ENCODE data around the gene GALNT12.

The GALNT12 gene

DNA sequence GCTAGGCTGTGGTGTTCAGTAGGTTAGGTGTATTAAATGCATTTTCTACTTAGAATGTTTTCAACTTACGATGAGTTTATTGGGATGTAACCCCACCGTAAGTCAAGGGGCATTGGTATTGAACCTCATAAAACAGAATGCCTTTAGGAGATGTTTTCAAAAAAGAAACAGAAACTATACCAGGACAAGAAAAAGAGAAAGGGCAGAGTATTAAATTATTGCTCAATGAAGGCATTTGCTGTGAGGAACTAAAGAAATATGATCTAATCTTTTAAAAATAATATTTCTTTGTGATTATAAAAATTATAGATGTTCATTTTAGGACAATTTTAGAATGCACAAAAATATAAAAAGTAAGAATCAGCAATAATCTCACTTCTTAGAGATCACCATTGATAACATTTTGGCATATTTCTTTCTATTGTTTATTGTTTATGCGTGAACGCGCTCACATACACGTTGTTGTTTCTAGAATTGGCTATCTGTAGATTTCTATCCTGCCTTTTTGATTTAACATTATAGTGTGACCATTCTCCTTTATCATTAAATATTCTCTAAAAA is 8.0 kb downstream of the GALNT12 start:
- POLR2A ChIA-PET = no interaction called here
- CTCF ChIA-PET = interaction anchor here (1.0 kb wide), 1 partner anchor 10 kb away, joined by 4 read pairs; no protein-coding TSS in a partner anchor
- TF ChIP-seq, protein P1, sequence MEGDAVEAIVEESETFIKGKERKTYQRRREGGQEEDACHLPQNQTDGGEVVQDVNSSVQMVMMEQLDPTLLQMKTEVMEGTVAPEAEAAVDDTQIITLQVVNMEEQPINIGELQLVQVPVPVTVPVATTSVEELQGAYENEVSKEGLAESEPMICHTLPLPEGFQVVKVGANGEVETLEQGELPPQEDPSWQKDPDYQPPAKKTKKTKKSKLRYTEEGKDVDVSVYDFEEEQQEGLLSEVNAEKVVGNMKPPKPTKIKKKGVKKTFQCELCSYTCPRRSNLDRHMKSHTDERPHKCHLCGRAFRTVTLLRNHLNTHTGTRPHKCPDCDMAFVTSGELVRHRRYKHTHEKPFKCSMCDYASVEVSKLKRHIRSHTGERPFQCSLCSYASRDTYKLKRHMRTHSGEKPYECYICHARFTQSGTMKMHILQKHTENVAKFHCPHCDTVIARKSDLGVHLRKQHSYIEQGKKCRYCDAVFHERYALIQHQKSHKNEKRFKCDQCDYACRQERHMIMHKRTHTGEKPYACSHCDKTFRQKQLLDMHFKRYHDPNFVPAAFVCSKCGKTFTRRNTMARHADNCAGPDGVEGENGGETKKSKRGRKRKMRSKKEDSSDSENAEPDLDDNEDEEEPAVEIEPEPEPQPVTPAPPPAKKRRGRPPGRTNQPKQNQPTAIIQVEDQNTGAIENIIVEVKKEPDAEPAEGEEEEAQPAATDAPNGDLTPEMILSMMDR (IDR thresholded peaks at IDR 0.05; ENCODE audit: control extremely low read depth, extremely low read depth, low read depth, missing control alignments) = no peak
- DNase-seq (ENCODE audit: extremely low spot score) = no peak

DNA sequence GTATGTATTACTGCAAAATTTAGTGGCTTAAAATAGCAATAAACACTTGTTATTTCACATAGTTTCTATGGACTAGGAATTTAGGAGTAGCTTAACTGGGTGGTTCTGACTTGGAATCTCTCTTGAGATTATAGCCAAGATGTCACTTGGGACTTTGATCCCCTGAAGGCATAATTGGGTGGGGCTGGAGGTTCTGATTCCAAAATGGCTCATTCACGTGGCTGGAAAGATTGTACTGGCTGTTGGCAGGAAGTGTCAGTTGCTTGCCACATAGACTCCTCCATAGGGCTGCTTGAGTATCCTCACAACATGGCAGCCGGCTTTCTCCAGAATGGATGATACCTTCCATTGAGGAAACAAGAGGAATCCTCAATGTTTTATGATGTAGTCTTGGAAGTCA is 11.3 kb downstream of the GALNT12 start:
- no peak for DNase-seq (ENCODE audit: extremely low spot score)
- ChIA-PET CTCF (no interaction called here), POLR2A (no interaction called here)
- TF ChIP-seq, protein P1 (IDR thresholded peaks at IDR 0.05; ENCODE audit: control extremely low read depth, extremely low read depth, low read depth, missing control alignments) = no peak

DNA sequence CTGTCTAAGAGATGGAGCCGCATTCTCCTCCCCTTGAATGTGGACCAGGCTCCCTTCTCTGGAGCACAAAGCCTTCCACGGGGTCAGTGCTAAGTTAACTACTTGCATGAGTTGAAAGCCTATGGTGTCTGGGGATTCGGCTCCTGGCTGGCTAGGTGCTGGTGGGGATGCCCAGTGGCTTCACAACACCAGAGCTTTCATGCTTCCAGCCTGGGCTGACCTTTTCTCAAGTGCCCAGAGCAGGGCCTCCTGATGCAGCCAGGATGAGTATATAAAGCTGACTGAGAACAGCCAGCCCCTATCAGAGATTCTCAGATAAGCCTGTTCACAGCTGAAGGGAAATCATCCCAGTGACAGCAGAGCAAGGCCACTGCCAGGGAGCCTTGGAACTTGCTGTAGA is 11.8 kb downstream of the GALNT12 start:
- CTCF ChIA-PET = no interaction called here
- TF ChIP-seq, protein P1 (IDR thresholded peaks at IDR 0.05; ENCODE audit: control extremely low read depth, extremely low read depth, low read depth, missing control alignments) = no peak
- POLR2A ChIA-PET = no interaction called here
- no peak for DNase-seq (ENCODE audit: extremely low spot score)

DNA sequence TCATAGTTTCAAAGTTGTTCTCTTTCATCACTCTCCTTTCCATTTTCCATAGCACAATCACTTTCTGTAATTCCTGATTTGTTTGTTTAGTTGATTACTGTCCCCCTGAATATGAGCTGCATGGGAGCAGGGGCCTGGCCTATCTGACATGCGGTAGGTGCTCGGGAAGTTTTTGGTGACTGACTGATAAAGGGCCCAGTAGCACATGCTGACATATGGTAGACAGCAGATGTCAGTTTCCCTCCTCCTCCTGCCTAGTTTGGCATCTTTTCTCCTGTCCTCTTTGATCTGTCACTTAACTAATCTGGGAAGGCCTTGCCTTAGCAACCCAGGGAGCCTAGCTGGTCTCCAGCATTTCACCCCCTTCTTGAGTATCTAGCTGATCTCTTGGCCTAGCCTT is 14.4 kb downstream of the GALNT12 start:
- CTCF ChIA-PET = no interaction called here
- POLR2A ChIA-PET = no interaction called here
- no peak for DNase-seq (ENCODE audit: extremely low spot score)
- TF ChIP-seq, protein P1 (IDR thresholded peaks at IDR 0.05; ENCODE audit: control extremely low read depth, extremely low read depth, low read depth, missing control alignments) = no peak

DNA sequence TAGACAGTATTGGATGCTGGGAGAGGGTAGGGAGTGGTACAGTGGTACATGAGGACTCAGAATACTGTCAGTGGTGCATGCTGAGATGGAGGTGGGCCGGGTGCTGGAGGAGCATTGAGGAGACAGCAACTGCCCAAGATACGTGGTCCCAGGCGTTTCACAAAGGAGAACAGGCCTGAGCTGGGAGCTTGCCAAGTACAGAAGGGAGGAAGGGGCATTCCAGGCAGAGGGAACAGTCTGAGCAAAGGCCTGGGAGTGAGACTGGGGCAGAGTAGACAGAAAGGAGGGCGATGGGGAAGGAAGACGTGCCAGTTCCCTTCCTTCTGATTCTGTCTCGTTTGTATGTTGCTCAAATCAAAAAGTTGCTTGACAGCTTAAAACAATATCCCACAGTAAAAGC is 15.2 kb downstream of the GALNT12 start:
- TF ChIP-seq, protein P1 (IDR thresholded peaks at IDR 0.05; ENCODE audit: control extremely low read depth, extremely low read depth, low read depth, missing control alignments) = no peak
- DNase-seq (ENCODE audit: extremely low spot score) = no peak
- ChIA-PET POLR2A (no interaction called here), CTCF (no interaction called here)

DNA sequence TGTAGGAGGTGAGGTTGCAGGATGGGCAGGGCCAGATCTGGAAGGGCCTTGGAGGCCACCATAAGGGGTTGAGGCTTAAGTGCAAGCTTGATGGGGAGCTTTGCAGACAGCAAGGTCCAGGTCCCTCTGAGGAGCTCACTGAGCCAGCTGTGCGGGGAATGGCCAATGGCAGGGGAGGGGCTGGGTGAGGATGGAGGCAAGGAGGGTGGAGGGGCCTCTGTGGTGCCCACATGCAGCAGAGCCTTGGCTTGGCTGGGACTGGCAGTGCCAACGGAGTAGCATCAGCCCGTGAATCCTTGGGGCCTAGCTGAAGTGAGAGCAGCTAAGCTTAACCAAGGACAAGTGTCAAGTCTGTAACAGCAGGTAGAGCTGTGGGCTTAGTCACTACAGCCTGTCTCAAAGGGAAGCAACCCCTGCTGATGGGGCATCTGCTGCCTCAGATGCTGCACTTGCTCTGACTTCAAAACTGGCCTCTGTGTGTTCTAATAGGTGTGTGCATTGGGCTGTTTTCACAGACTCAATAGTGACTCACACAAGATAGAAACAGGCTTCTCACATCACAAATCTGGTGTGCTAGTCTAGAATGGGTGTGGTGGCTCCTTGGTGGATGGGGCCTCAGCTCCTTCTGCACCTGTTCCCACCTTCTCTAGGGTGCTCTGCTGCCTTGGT is 16.3 kb downstream of the GALNT12 start:
- no peak for DNase-seq (ENCODE audit: extremely low spot score)
- ChIA-PET CTCF (no interaction called here), POLR2A (no interaction called here)
- TF ChIP-seq, protein P1 (IDR thresholded peaks at IDR 0.05; ENCODE audit: control extremely low read depth, extremely low read depth, low read depth, missing control alignments) = no peak

Measured in GM10248 (cell line).